Immature natural killer cell (primary cell): ENCODE data around the gene DSCAML1. TPM values are rescaled to one million over a fixed set of nuclear protein-coding genes. Genes with fewer than 3 reads are reported as not detected.

Experiments
- DNase-seq, 3 donors: peaks; one replicate each; pipeline ENCODE4 v3.0.0; 2022; ENCODE audit warnings: mixed read lengths in 1 of 3
- H3K27ac Mint-ChIP-seq, 6 donors: one replicate each; pipeline ENCODE4 v1.8.0; 2020; ENCODE audit warnings: mixed read lengths in 6 of 6, mild to moderate bottlenecking in 5 of 6, inconsistent platforms in 4 of 6, moderate library complexity in 3 of 6
- H3K27me3 Mint-ChIP-seq, 3 donors: one replicate each; pipeline ENCODE4 v1.8.0; 2020 to 2021; ENCODE audit warnings: low read depth in 3 of 3, mild to moderate bottlenecking in 3 of 3, mixed read lengths in 3 of 3, moderate library complexity in 3 of 3, inconsistent platforms in 1 of 3
- H3K36me3 Mint-ChIP-seq, 3 donors: one replicate each; pipeline ENCODE4 v1.8.0; 2020; ENCODE audit warnings: mixed read lengths in 3 of 3, inconsistent platforms in 2 of 3, mild to moderate bottlenecking in 2 of 3
- H3K4me1 Mint-ChIP-seq, 2 donors: one replicate each; pipeline ENCODE4 v1.8.0; 2020; ENCODE audit warnings: inconsistent platforms in 2 of 2, mild to moderate bottlenecking in 2 of 2, mixed read lengths in 2 of 2, moderate library complexity in 1 of 2
- H3K4me3 Mint-ChIP-seq, 5 donors: one replicate each; pipeline ENCODE4 v1.8.0; 2020; ENCODE audit warnings: mild to moderate bottlenecking in 5 of 5, mixed read lengths in 5 of 5, inconsistent platforms in 3 of 5, moderate library complexity in 3 of 5
- H3K9me3 Mint-ChIP-seq, 6 donors: one replicate each; pipeline ENCODE4 v1.8.0; 2020; ENCODE audit warnings: mild to moderate bottlenecking in 6 of 6, mixed read lengths in 6 of 6, inconsistent platforms in 4 of 6, moderate library complexity in 3 of 6
- polyA plus RNA-seq, 3 donors: library from polyadenylated mRNA; unstranded; fragments of 300-500 nt; fragmentation: Illumina TruSeq; gene quantifications; one replicate each; pipeline ENCODE4 v1.2.3, GENCODE V29; 2021

Gene DSCAML1, protein sequence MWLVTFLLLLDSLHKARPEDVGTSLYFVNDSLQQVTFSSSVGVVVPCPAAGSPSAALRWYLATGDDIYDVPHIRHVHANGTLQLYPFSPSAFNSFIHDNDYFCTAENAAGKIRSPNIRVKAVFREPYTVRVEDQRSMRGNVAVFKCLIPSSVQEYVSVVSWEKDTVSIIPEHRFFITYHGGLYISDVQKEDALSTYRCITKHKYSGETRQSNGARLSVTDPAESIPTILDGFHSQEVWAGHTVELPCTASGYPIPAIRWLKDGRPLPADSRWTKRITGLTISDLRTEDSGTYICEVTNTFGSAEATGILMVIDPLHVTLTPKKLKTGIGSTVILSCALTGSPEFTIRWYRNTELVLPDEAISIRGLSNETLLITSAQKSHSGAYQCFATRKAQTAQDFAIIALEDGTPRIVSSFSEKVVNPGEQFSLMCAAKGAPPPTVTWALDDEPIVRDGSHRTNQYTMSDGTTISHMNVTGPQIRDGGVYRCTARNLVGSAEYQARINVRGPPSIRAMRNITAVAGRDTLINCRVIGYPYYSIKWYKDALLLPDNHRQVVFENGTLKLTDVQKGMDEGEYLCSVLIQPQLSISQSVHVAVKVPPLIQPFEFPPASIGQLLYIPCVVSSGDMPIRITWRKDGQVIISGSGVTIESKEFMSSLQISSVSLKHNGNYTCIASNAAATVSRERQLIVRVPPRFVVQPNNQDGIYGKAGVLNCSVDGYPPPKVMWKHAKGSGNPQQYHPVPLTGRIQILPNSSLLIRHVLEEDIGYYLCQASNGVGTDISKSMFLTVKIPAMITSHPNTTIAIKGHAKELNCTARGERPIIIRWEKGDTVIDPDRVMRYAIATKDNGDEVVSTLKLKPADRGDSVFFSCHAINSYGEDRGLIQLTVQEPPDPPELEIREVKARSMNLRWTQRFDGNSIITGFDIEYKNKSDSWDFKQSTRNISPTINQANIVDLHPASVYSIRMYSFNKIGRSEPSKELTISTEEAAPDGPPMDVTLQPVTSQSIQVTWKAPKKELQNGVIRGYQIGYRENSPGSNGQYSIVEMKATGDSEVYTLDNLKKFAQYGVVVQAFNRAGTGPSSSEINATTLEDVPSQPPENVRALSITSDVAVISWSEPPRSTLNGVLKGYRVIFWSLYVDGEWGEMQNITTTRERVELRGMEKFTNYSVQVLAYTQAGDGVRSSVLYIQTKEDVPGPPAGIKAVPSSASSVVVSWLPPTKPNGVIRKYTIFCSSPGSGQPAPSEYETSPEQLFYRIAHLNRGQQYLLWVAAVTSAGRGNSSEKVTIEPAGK (N-terminal part only)
- polyA plus RNA-seq: not detected

DNA sequence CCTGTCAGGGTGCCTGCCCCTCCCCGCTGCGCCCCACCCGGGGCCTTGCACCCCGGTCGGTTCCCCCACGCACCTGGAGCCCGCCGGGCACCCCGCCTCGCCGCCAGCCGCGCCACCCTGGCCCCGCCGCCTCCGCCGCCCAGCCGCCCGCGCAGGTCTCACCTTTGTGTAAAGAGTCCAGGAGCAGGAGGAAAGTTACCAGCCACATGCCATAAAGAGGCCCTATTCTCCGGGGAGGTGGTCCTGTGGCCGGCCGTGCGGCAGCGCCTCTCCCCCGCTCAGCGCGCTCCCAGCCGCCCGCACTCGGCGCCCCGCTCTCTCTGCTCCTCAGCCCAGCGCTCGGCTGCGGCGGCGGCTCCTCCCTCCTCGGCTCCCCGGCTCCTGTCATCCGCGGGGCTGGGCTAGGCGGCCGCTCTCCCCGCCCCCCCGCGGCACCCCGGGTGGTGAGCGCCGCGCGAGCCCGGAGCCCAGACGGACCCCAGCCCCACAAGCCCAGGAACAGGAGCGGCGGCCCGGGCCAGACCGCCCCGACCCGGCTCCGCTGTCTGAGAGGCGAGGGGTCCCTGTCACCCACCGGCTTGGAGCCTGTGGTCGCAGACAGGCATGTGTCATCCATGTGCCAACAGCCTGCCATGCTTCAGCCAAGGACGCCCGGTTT lies at the start of gene DSCAML1:
Gene DSCAML1 (minus strand): TSS at position 345 of the 658 bp plus-strand sequence. CDS start 137 bp downstream, at position 208.
- Mint-ChIP-seq H3K9me3 (no peaks in the 10 kb centered on the region), H3K4me1 (peaks cover 0 to 6% of the 10 kb centered on the region in 2 donors), H3K36me3 (no peaks in the 10 kb centered on the region), H3K27me3 (peaks cover 8 to 26% (median 9%) of the 10 kb centered on the region in 3 donors), H3K4me3 (peak within 1 kb of the TSS in 4 of 5 donors; percentile 1 to 56 (median 28)), H3K27ac (no peak within 1 kb of the TSS)
- no peak for DNase-seq

DNA sequence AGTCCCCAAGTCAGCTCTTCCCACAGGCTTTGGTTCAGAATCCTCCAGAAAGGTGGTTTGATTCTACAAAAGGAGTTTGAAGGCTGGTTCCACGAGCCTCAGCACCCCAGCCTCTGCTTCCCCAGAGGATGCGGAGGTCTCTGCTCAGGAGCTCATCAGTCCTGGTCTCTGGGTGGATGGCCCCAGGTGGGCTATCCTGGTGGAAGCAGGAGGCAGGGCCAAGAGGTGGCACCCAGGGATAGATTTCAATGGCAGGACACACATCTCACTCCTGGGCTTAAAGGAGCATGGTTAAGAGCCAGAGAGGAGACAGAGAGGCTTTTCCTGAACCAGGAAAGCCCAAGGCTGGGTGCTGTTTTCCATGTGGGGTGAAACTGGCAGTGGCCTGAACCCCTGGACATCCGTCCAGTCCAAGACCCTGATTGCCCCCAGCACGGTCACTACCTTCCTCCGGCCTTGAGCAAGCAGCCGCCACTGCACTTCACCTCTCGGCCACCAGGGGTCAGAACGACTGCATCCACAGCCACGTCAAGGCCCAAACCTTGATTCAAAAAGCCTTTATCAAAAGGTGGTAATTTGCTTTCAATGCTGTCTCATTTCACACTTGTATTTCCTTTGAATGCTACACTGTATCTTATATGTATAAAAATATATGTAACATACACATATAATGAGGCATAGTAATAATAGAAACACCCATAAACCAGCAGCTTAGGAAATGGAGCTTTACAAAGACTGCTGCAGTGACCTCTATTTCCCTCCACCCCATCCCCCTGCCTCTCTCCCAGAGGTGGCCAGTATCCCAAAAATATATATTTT lies 46.9 kb upstream of the DSCAML1 start:
- peak; percentile 70 to 77 (median 71) for DNase-seq
- Mint-ChIP-seq H3K9me3 (no peaks in the 10 kb centered on the region), H3K36me3 (peaks cover 0 to 6% (median 0%) of the 10 kb centered on the region in 3 donors), H3K27ac (no peak overlapping the region), H3K4me1 (peaks cover 0 to 2% of the 10 kb centered on the region in 2 donors), H3K27me3 (peaks cover 1 to 5% (median 3%) of the 10 kb centered on the region in 3 donors), H3K4me3 (no peak overlapping the region)

DNA sequence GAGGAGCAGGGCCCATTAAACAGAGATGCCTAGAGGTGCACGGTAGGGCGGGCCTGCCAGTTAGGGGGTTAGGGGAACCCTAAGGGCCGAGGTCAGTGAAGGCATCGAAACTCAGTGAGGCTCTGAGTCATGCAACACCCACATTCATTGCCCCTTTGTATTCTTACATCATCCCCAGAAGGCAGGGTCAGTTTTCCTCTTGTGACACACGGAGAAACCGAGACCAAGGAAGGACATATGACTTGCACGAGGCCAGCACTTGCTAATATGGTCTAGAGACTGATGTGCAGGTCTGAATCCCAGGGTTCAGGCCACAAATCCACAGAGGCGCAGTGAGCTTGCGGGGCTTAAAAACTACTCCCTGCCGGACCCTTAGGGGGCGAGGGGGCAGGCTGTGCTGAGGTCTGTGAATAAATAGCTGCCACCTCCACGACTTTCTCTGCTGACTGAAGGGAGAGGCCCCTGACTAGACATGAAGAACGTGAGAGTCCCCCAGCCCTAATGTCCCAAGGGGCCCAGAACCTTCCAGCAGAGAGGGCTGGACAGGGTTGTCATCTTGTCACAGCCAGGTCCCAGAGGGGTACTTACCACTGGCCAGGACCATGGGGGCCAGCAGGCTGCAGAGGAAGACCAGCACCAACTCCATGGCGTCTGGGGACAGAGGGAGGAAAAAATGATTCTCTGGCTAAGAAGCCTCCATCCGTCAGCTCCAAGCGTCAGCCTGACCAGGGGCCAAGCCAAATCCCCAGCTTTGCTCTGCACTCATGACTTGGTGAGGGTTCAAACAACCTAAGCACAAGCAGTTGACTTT lies 45.3 kb upstream of the DSCAML1 start:
- DNase-seq: no peak
- Mint-ChIP-seq H3K27ac (no peak overlapping the region), H3K9me3 (no peaks in the 10 kb centered on the region), H3K4me1 (peaks cover 13% of the 10 kb centered on the region in 2 donors), H3K4me3 (no peak overlapping the region), H3K27me3 (peaks cover 1 to 9% (median 4%) of the 10 kb centered on the region in 3 donors), H3K36me3 (no peaks in the 10 kb centered on the region)

DNA sequence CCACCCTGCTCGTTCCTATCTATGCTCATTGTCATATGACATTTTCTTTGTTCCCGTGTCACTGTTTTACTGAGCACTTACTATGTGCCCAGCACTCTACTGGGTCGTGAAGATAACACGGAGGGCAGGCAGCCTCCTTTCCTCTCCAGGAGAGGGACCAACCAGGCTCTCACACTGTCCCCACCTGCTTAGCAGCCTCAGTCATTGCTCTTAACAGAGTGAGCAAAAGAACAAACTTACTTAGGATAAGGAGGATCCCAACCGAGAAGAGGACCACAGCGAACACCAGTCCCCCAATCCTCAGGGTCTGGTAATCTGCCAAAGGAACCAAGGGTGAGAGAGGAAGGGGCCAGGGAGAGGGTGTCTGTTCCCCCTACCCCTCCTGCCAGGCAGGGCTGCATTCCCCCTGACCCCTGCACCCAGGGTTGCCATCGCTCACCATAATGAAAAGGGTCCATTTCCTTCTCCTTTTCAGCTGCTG lies 44.6 kb upstream of the DSCAML1 start:
- Mint-ChIP-seq H3K27me3 (peaks cover 1 to 9% (median 4%) of the 10 kb centered on the region in 3 donors), H3K4me1 (peaks cover 14 to 17% of the 10 kb centered on the region in 2 donors), H3K27ac (no peak overlapping the region), H3K9me3 (no peaks in the 10 kb centered on the region), H3K36me3 (no peaks in the 10 kb centered on the region), H3K4me3 (no peak overlapping the region)
- DNase-seq: no peak

DNA sequence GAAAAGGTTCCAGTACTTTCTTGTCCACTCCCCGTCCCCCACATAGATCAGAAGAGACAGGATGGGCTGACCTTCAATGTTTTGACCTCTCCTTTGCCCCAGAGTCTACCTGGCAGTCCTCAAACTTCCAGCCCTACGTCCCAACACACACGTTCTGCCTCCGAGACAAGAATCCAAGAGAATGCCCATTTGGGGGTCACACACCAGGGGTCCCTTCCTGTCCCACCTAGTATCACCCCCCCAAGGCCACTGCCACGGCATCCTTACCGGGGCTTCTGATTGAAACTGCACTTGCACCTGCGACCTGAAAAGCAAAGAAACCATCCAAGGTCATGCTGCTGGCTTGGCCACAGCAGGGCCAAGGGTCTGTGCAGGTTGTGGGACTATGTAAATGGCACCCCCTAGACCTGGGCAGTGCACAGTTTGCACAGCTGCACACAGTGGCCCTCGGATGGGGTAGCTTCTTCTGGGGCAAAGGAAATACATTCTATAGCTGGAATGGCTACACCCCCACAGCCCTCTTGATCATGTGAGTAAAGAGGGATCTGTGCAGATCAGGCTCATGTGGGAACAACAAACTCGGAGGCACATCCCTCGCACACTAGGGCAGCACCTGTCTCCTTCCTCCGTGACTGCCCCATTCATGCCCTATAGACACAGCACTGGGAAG lies 44.0 kb upstream of the DSCAML1 start:
- Mint-ChIP-seq H3K4me1 (peaks cover 14 to 18% of the 10 kb centered on the region in 2 donors), H3K36me3 (no peaks in the 10 kb centered on the region), H3K27me3 (peaks cover 1 to 9% (median 4%) of the 10 kb centered on the region in 3 donors), H3K27ac (no peak overlapping the region), H3K9me3 (no peaks in the 10 kb centered on the region), H3K4me3 (no peak overlapping the region)
- DNase-seq: no peak

DNA sequence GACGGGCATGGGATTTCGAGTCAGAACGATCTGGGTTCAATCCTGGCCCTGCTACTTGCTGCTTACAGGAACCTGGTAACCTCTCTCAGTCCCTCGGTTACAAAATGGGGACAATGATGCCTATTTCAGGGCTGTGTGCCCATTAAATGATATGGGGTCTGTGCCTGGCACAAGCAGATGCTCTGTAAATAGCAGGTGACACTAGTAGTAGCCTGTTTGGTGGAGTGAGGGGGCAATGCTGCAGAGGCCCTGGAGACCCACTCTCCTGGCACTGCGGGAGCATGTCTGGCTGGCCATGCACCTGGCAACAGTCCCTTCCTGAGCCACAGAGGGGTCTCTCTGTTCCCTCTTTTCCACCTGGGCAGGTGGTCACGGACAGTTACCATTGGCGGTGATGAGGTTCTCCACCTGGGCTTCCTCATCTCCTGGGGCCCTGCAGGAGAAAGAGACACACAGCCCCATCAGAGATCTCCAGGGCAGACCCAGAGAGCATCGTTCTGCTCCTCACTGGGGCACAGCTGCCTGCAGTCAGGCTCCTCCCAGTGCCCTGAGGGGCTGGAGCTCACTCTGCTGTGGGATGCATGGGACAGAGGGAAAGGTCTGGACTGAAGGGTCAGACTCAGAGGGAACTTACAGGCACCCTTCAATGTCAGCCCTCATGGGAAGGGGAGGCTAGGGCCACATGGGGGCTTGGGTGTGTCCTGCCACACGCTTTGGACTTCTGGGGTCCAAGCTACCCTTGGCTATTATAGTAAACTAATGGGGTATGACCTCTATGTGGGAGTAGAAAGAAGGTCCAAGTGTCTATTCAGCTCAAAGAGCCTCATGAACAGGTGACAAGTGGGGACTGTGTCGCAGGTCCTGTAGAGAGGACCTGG lies 43.2 kb upstream of the DSCAML1 start:
- H3K4me1 Mint-ChIP-seq: peaks cover 14 to 18% of the 10 kb centered on the region in 2 donors
- H3K4me3 Mint-ChIP-seq: no peak overlapping the region
- H3K9me3 Mint-ChIP-seq: no peaks in the 10 kb centered on the region
- H3K27ac Mint-ChIP-seq: no peak overlapping the region
- H3K27me3 Mint-ChIP-seq: peaks cover 1 to 9% (median 4%) of the 10 kb centered on the region in 3 donors
- no peaks in the 10 kb centered on the region for H3K36me3 Mint-ChIP-seq
- no peak for DNase-seq

DNA sequence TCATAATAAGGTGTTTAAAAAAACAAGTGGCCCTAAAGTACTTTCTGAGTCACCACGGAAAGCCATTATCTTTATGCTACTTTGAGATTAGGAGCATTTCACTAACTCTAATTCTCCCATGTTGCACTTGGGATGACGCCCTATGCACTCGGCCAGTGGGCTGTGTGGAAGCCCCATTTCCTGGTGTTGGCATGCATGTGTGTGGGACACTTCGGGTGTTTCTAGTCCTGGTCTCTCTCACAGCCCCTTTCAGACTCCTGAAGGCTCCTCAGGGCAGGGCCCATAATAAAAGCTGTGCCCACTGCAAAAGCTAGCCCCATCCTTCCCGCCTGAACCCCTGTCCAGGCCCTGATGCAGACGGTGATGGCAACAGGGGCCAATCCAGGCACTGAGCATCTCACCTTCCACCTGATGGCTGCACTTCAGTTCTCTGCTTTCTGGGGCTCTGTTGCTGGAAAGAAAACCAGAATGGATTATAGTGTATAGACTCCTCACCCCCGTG lies 42.4 kb upstream of the DSCAML1 start:
- no peak overlapping the region for H3K27ac Mint-ChIP-seq
- peaks cover under 1 to 9% (median 4%) of the 10 kb centered on the region in 3 donors for H3K27me3 Mint-ChIP-seq
- DNase-seq: no peak
- no peaks in the 10 kb centered on the region for H3K36me3 Mint-ChIP-seq
- H3K4me3 Mint-ChIP-seq: no peak overlapping the region
- H3K9me3 Mint-ChIP-seq: no peaks in the 10 kb centered on the region
- H3K4me1 Mint-ChIP-seq: peaks cover 14 to 18% of the 10 kb centered on the region in 2 donors

DNA sequence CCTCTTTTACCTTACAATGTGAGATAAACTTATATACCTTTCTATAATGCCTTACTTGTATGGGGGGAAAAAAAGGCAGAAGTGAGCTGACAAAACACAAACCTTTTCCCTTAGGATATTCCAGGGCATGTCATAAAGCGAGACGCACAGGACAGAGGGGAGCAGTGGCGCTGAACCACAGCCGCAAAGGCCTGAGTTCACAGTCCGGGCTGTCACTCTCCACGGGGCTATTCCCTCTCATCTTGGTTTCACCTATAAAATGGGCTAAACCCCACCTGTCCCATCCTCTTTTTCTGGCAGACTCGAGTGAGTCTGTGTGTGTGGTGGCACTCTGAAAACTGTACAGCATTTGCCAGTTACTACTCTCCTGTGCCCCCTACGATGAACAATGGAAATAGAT lies 41.9 kb upstream of the DSCAML1 start:
- Mint-ChIP-seq H3K4me1 (peaks cover 14 to 18% of the 10 kb centered on the region in 2 donors), H3K4me3 (no peak overlapping the region), H3K9me3 (no peaks in the 10 kb centered on the region), H3K36me3 (no peaks in the 10 kb centered on the region), H3K27me3 (peaks cover 0 to 9% (median 3%) of the 10 kb centered on the region in 3 donors), H3K27ac (no peak overlapping the region)
- no peak for DNase-seq

DNA sequence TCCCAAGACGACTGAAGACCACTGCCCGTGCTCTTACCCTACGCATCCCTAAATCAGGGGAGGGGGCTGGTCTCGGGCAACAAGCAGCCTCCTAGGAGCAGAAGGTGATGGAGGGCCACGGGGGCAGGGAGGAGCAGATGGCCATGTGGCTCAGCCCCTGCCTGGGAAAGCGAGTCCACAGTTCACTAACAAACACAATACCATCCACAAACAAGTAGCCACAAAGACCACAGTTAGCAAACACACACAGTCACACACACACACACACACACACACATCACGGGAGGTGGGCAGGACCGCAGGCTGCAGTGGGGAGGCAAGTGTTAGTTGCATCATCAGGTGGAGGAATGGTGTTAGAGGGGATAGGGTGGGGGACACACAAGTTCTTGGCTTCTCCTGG lies 40.8 kb upstream of the DSCAML1 start:
- Mint-ChIP-seq H3K27ac (peak overlapping the region in 2 of 6 donors; percentile 76 to 88), H3K4me1 (peaks cover 14 to 16% of the 10 kb centered on the region in 2 donors), H3K27me3 (peaks cover 0 to 6% (median 3%) of the 10 kb centered on the region in 3 donors), H3K4me3 (peak overlapping the region in 2 of 5 donors; percentile 48 to 71), H3K36me3 (no peaks in the 10 kb centered on the region), H3K9me3 (no peaks in the 10 kb centered on the region)
- peak; percentile 31 to 61 (median 34) for DNase-seq

DNA sequence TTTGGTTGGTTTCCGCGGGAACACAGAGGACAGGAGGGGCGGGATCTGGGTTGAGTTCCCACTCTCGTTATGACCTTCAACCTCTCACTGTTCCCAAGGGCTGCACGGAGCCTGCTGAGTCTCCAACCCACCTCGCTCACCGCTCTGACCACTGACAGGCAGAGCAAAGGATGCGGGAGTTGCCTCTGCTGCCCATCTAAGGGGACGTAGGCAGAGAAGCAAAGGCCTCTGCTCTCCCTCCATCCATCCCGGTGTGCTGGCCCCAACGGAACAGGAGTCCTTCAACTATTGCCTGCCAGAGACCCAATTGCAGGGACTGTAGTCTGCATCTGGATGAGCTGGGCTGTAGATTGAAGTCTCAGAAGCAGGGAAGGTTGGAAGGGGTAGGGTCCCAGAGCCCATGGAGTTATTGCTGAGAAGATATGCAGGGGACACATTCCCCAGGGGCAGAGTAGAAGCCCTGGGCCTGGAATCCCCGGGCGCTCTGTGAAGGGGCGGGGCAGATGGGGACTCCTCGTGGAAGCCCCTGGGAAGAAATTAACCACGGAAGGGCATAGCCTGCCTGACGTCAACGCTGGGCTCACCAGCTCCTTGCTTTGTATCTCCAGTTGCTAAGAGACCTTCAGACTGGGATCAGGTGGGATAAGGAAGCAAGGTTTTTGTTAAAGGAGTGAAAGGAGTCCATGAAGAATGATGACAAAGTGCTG lies 40.2 kb upstream of the DSCAML1 start:
- Mint-ChIP-seq H3K9me3 (no peaks in the 10 kb centered on the region), H3K36me3 (no peaks in the 10 kb centered on the region), H3K27me3 (peaks cover 0 to 6% (median 4%) of the 10 kb centered on the region in 3 donors), H3K4me1 (peaks cover 14 to 16% of the 10 kb centered on the region in 2 donors), H3K27ac (peak overlapping the region in 3 of 6 donors; percentile 14 to 88 (median 76)), H3K4me3 (peak overlapping the region in 3 of 5 donors; percentile 0 to 71 (median 48))
- no peak for DNase-seq
